ENCODE data around the gene MGMT.

The MGMT gene

GRCh38 chr10:129784291-129784690, 317.2 kb downstream of the MGMT start:
- no peak for DNase-seq

GRCh38 chr10:129784891-129785290, 317.9 kb downstream of the MGMT start:
- no peak for DNase-seq

- DNase-seq, result no peak
Observed at GRCh38 chr10:129785536-129785981, 318.5 kb downstream of the MGMT start.

GRCh38 chr10:129786216-129786615, 319.2 kb downstream of the MGMT start:
- no peak for DNase-seq

- DNase-seq, result no peak
Observed at GRCh38 chr10:129787557-129787956, 320.5 kb downstream of the MGMT start.

- DNase-seq, result no peak
Observed at GRCh38 chr10:129788215-129788614, 321.2 kb downstream of the MGMT start.

- DNase-seq, result no peak
Observed at GRCh38 chr10:129790715-129791446, 323.8 kb downstream of the MGMT start.

- no peak for DNase-seq
Observed at GRCh38 chr10:129792141-129792540, 325.1 kb downstream of the MGMT start.

GRCh38 chr10:129792864-129793263, 325.8 kb downstream of the MGMT start:
- DNase-seq, result no peak

GRCh38 chr10:129793479-129793878, 326.4 kb downstream of the MGMT start:
- DNase-seq, result no peak

GRCh38 chr10:129793996-129794395, 327.0 kb downstream of the MGMT start:
- DNase-seq, result no peak

- no peak for DNase-seq
Observed at GRCh38 chr10:129796710-129797420, 329.8 kb downstream of the MGMT start.

- no peak for DNase-seq
Observed at GRCh38 chr10:129799942-129800341, 332.9 kb downstream of the MGMT start.

- DNase-seq, result no peak
Observed at GRCh38 chr10:129800796-129801340, 333.8 kb downstream of the MGMT start.

- DNase-seq, result no peak
Observed at GRCh38 chr10:129807211-129807610, 340.2 kb downstream of the MGMT start.

- DNase-seq, result no peak
Observed at GRCh38 chr10:129808092-129808983, 341.3 kb downstream of the MGMT start.

GRCh38 chr10:129809431-129809830, 342.4 kb downstream of the MGMT start:
- no peak for DNase-seq

- DNase-seq, result no peak
Observed at GRCh38 chr10:129809841-129810240, 342.8 kb downstream of the MGMT start.

GRCh38 chr10:129811208-129811607, 344.2 kb downstream of the MGMT start:
- DNase-seq, result no peak

- DNase-seq, result no peak
Observed at GRCh38 chr10:129812398-129812797, 345.4 kb downstream of the MGMT start.

GRCh38 chr10:129814681-129815646, 347.9 kb downstream of the MGMT start:
- DNase-seq, result no peak

All from stimulated activated CD4-positive, alpha-beta T cell treated with anti-CD3 and anti-CD28 coated beads, Interleukin-2, amount 100 ng/mL, for 24 hours (primary cell).